Karpas-422 (cell line): Measurements from ENCODE around the gene TRIM61. TPM values are rescaled to one million over a fixed set of nuclear protein-coding genes. Genes with fewer than 3 reads are reported as not detected.

ENCODE experiments used
- DNase-seq: peaks from one replicate; pipeline ENCODE4 v3.0.0-alpha.2; 2015
- H2AFZ ChIP-seq: fragments of 200-600 bp; sonication (generic); 2 replicates; pipeline ENCODE4 v1.6.1; 2014; ENCODE audit warnings: antibody characterized with exemption, low read length, mixed read lengths
- H3K27ac ChIP-seq: fragments of 200-600 bp; sonication (generic); 2 replicates; pipeline ENCODE4 v1.5.1; 2014; ENCODE audit warnings: mild to moderate bottlenecking, low read length, moderate library complexity
- H3K27me3 ChIP-seq: fragments of 200-600 bp; sonication (generic); 2 replicates; pipeline ENCODE4 v1.6.1; 2014; ENCODE audit warnings: low read length, mixed read lengths
- H3K36me3 ChIP-seq: fragments of 200-600 bp; sonication (generic); 2 replicates; pipeline ENCODE4 v1.6.1; 2014; ENCODE audit warnings: low read length, mixed read lengths; ENCODE audit not compliant: insufficient read depth
- H3K4me1 ChIP-seq: fragments of 200-600 bp; sonication (generic); 2 replicates; pipeline ENCODE4 v1.6.1; 2014; ENCODE audit warnings: mild to moderate bottlenecking, low read length, mixed read lengths
- H3K4me2 ChIP-seq: fragments of 200-600 bp; sonication (generic); 2 replicates; pipeline ENCODE4 v1.6.1; 2014; ENCODE audit warnings: low read length, low read depth, mild to moderate bottlenecking; ENCODE audit not compliant: poor library complexity, severe bottlenecking
- H3K4me3 ChIP-seq: fragments of 200-600 bp; sonication (generic); 2 replicates; pipeline ENCODE4 v1.5.1; 2014; ENCODE audit warnings: mild to moderate bottlenecking, antibody characterized with exemption, low read length, mixed read lengths
- H3K79me2 ChIP-seq: fragments of 200-600 bp; sonication (generic); 2 replicates; pipeline ENCODE4 v1.6.1; 2014; ENCODE audit warnings: mild to moderate bottlenecking, low read length, mixed read lengths
- H3K9ac ChIP-seq: fragments of 200-600 bp; sonication (generic); 2 replicates; pipeline ENCODE4 v1.6.0; 2014; ENCODE audit warnings: low read length
- H3K9me2 ChIP-seq: fragments of 200-600 bp; sonication (generic), shearing (Covaris generic); replicated peaks from 2 replicates; pipeline ENCODE4 v1.6.0; 2014; ENCODE audit warnings: mild to moderate bottlenecking, low read length, moderate library complexity; ENCODE audit not compliant: insufficient read depth
- H3K9me3 ChIP-seq: fragments of 300-700, 200-600 bp; sonication (generic); 2 replicates; pipeline ENCODE4 v1.6.1; 2014; ENCODE audit warnings: low read length, mixed read lengths
- H4K20me1 ChIP-seq: fragments of 200-600 bp; sonication (generic); 2 replicates; pipeline ENCODE4 v1.6.1; 2014; ENCODE audit warnings: mild to moderate bottlenecking, antibody characterized with exemption, low read length, low read depth; ENCODE audit not compliant: insufficient read depth
- small RNA-seq: library from RNA; depleted of rRNA; stranded (forward); fragments of <200 nt; gene quantifications from one replicate; pipeline ENCODE3, GENCODE V24; 2014
- total RNA-seq: library from RNA; depleted of rRNA; stranded (reverse); fragments of >200 nt; shearing (Covaris generic); gene quantifications from 2 replicates; pipeline ENCODE4 v1.2.3, GENCODE V29; 2014; ENCODE audit warnings: low replicate concordance; rRNA removed

The TRIM61 gene
- total RNA-seq, 1 experiment from 2014 or later: 6.9 TPM

DNA sequence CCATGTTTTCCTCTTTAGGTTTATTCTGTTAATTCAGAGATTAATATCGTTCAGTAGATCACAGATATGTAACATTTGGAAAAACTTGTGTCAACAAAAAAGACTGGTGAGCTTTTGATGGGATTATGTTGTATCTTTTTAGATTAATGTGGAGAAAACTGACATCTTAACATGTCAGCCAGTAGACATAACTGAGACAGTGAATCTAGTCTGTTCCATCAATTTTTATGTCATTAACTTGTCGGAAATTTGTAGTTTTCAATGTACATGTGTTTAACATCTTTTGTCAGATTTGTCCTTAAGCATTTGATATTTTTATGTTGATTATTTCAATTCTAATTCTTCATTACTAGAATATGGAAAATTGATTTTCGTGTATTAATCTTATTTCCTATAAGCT, 58.5 kb downstream of the TRIM61 start:
- H2AFZ ChIP-seq: no peak overlapping the region

More for the DNA sequence above, 58.5 kb downstream of the TRIM61 start:
- no peak overlapping the region for H3K27ac ChIP-seq
- H3K27me3 ChIP-seq: no peaks in the 10 kb centered on the region
- no peaks in the 10 kb centered on the region for H3K79me2 ChIP-seq
- H3K9me3 ChIP-seq: no peaks in the 10 kb centered on the region
- H3K36me3 ChIP-seq: no peaks in the 10 kb centered on the region
- no peak for DNase-seq
- no peak overlapping the region for H3K4me2 ChIP-seq
- H3K4me3 ChIP-seq: no peak overlapping the region
- H4K20me1 ChIP-seq: no peaks in the 10 kb centered on the region
- H3K9me2 ChIP-seq: no peaks in the 10 kb centered on the region
- H3K4me1 ChIP-seq: no peaks in the 10 kb centered on the region
- no peak overlapping the region for H3K9ac ChIP-seq

Small RNA genes lying within 50 kb of the gene (small RNA-seq; reads per million reads assigned to genes)
- gene AC106872.12: not detected

Other genes with a start within 250 kb of the TRIM61 start
- not detected in 2 replicates for gene SMIM31, start 223.5 kb downstream of the TRIM61 start, total RNA-seq
- gene APELA, start 100.5 kb downstream of the TRIM61 start, total RNA-seq: not detected in 2 replicates
- gene TRIM60, start 54.3 kb upstream of the TRIM61 start, total RNA-seq: not detected in 2 replicates
- gene TRIM75, start 76.2 kb upstream of the TRIM61 start, total RNA-seq: not detected in 2 replicates
- 21.1 and 44.4 TPM in 2 replicates for gene TMEM192, start 135.2 kb upstream of the TRIM61 start, total RNA-seq
- 27.3 and 31.5 TPM in 2 replicates for gene KLHL2, start 229.9 kb upstream of the TRIM61 start, total RNA-seq